Skeletal muscle tissue (tissue), 4 donors: Measurements from ENCODE around the gene CCR3. TPM values are rescaled to one million over a fixed set of nuclear protein-coding genes. Genes with fewer than 3 reads are reported as not detected.

Source experiments
- H3K27ac ChIP-seq: one replicate; pipeline ENCODE4 v1.7.0; 2013; ENCODE audit warnings: mild to moderate bottlenecking, low read depth, low read length, inconsistent platforms
- H3K27me3 ChIP-seq, 3 donors: one replicate each; pipeline ENCODE4 v1.7.0; 2013; ENCODE audit warnings: low read length in 3 of 3; ENCODE audit not compliant: control insufficient read depth in 3 of 3, insufficient read depth in 3 of 3
- H3K36me3 ChIP-seq, 3 donors: one replicate each; pipeline ENCODE4 v1.7.0; 2013; ENCODE audit warnings: low read length in 3 of 3; ENCODE audit not compliant: control insufficient read depth in 3 of 3, insufficient read depth in 3 of 3
- H3K4me1 ChIP-seq, 3 donors: one replicate each; pipeline ENCODE4 v1.7.0; 2013; ENCODE audit warnings: low read length in 3 of 3, mild to moderate bottlenecking in 3 of 3; ENCODE audit not compliant: control insufficient read depth in 3 of 3, insufficient read depth in 3 of 3
- H3K4me3 ChIP-seq, 3 donors: one replicate each; pipeline ENCODE4 v1.7.0; 2013; ENCODE audit warnings: low read length in 3 of 3
- H3K9ac ChIP-seq, 3 donors: one replicate each; pipeline ENCODE4 v1.7.0; 2013; ENCODE audit warnings: low read length in 3 of 3, mild to moderate bottlenecking in 3 of 3, moderate library complexity in 2 of 3, low read depth in 1 of 3
- H3K9me3 ChIP-seq, 3 donors: one replicate each; pipeline ENCODE4 v1.7.0; 2013; ENCODE audit warnings: low read length in 3 of 3; ENCODE audit not compliant: control insufficient read depth in 3 of 3
- total RNA-seq: library from RNA; depleted of rRNA; stranded (reverse); fragments of >200 nt; gene quantifications from one replicate; pipeline ENCODE4 v1.2.3, GENCODE V29; 2014
- donor health status: Osteomylitis.

Gene CCR3
- total RNA-seq, 1 donor from 2014 or later, result not detected

DNA sequence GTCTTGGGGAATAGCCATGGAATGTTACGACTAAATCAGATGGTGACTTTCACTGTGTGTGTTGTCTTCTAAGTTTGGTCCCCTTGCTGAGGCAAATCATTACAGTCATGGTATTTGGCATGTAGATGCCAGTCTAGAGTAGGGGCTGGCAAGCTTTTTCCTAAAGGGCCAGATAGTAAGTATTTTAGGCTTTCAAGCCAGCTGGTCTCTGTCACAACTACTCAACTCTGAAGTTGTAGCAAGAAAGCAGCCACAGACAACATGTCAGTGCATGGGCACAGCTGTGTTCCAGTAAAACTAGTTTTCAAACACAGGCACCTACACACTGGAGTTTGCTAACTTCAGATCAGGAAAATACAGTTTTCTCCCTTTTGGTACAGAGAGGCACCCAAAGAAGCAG, 39.3 kb downstream of the CCR3 start:
- peaks cover 3 to 7% (median 5%) of the 10 kb centered on the region in 3 donors for H3K9me3 ChIP-seq
- no peaks in the 10 kb centered on the region for H3K4me1 ChIP-seq
- H3K27ac ChIP-seq, result no peak overlapping the region
- H3K9ac ChIP-seq, result no peak overlapping the region
- H3K36me3 ChIP-seq, result no peaks in the 10 kb centered on the region
- no peak overlapping the region for H3K4me3 ChIP-seq
- H3K27me3 ChIP-seq, result no peaks in the 10 kb centered on the region

DNA sequence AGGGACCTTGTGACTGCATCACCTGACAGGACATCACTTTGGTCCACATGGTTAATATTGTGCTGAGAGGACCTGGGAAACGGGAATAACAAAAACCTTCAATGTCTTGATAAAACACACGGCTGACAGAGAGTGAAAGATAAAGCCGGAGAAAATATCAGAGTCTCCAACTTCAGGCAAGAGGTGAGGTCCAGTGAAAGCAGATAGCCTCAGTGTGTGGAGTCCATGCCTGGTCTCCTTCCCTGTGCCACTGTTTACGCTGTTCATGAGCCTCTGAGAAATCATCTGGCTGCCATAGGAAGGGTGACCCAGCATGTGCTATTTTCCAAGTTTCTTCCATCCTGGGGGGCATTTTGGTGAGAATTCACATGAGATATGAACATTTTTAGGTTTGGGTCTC, 39.8 kb downstream of the CCR3 start:
- Histone ChIP-seq H3K9ac (no peak overlapping the region), H3K4me1 (no peaks in the 10 kb centered on the region), H3K27me3 (no peaks in the 10 kb centered on the region), H3K27ac (no peak overlapping the region), H3K36me3 (no peaks in the 10 kb centered on the region), H3K4me3 (no peak overlapping the region), H3K9me3 (peaks cover 3 to 7% (median 5%) of the 10 kb centered on the region in 3 donors)

DNA sequence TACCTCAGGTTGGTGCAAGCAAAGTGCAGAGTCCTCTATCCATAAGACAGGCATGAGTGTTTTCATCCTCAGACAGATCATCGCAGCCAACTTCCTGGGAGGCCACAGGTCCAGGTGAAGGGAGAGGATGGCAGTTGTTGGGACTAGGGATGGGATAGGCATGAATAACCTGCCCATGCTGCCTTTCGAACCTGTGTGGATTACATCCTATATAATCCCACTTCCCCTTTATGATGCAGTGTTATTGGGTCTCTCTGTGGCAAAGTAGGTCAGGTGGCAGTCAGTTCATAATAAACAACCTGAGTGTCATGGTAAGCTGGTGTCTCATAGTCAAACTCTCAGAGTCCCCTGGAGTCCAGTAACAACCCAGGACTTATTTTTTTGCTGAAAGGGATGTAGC, 40.4 kb downstream of the CCR3 start:
- H3K27ac ChIP-seq, result no peak overlapping the region

DNA sequence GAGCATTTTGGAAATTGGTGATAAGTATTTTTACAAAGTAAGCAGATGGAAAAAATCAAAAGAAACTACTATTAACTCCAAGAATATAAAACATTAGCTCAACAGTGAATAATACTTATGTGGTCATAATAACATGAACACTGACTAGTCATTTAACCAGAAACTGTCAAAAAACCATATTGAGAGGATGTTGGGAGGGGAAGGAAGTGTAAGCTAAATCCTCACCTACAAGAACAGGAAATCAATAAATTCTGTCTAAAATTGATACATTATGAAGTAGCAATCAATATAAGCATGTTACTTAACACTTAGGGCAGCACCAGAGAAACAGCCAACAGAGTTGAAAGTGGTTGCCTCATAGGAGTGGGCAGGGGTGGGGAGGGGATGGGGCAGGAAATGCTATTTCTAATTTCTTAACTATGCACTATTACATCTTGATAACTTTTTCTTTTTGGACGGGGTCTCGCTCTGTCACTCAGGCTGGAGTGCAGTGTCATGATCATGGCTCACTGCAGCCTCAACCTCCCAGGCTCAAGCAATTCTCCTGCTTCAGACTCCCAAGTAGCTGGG, 41.7 kb downstream of the CCR3 start:
- H3K36me3 ChIP-seq, result no peaks in the 10 kb centered on the region
- H3K27me3 ChIP-seq, result no peaks in the 10 kb centered on the region
- peaks cover 3% of the 10 kb centered on the region in 3 donors for H3K9me3 ChIP-seq
- no peak overlapping the region for H3K4me3 ChIP-seq
- H3K4me1 ChIP-seq, result no peaks in the 10 kb centered on the region
- H3K9ac ChIP-seq, result no peak overlapping the region
- no peak overlapping the region for H3K27ac ChIP-seq

More for the DNA sequence above, 40.4 kb downstream of the CCR3 start:
- Histone ChIP-seq H3K27me3 (no peaks in the 10 kb centered on the region), H3K36me3 (no peaks in the 10 kb centered on the region), H3K9ac (no peak overlapping the region), H3K9me3 (peaks cover 3 to 7% (median 5%) of the 10 kb centered on the region in 3 donors), H3K4me3 (no peak overlapping the region), H3K4me1 (no peaks in the 10 kb centered on the region)

DNA sequence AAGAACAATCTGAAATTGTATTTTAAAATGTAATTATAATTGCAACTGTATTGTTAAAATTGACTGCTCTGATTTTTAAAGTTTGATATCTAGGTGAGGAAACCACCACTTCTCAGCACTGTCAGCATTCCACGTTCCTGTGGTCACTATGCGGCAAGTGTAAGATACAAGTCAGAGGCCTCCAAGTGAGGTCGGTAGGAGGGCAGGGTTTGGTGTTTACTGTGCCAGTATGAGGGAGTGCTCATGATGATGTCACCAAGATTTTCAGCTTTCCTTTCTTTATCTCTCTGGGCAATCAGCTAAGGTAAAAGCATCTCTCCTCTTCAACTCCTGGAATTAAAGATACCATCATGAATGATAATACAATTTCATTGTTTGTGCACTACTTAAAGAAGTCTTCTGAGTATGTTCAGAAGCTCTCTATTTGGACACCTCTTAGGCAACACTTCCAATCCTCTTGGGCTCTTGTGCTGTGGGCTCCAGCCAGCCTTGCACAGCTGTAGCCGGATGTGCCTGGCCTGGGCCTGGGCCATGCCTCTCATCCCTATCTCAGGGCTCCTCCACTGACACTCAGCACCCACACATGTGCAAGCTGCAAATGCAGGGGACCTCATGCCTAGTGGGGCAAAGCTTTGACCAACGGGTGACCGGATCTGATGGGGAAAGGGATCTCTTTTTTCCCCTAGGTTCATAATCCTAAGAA, 42.9 kb downstream of the CCR3 start:
- no peaks in the 10 kb centered on the region for H3K36me3 ChIP-seq
- no peaks in the 10 kb centered on the region for H3K9me3 ChIP-seq
- H3K27me3 ChIP-seq, result peaks cover 0 to 2% (median 0%) of the 10 kb centered on the region in 3 donors
- no peak overlapping the region for H3K27ac ChIP-seq
- H3K4me1 ChIP-seq, result no peaks in the 10 kb centered on the region
- no peak overlapping the region for H3K4me3 ChIP-seq
- H3K9ac ChIP-seq, result no peak overlapping the region

DNA sequence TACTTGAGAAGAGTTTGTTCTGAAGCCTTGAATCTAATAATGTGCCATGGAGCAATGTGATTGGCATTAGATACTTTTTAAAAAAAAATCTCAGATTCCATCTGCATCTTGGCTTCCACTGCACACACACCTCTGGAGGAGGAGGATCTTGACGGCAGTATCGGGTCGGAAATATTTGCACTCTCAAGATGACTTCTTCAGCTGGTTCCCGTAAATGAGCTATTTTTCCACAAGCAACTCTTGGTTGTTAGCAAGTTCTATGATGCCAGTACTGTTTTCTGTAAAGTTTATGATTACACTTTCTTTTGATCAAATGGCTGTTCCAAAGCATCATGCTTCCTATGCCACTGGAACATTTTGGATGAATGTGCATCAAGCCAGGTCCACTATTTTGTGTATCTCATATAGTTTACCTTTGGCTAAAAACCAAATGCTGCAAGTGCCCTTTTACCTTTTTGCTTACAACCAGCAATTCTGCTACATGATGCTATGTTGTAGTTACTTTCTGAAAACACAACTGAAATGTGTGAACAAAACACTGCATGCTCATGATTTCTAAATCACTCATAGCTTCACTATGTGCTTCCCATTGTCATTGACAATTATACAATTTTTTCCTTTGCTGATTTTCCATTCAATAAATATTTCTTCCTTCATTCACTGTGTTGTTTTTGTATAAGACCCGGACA, 43.8 kb downstream of the CCR3 start:
- H3K4me3 ChIP-seq, result no peak overlapping the region
- H3K4me1 ChIP-seq, result no peaks in the 10 kb centered on the region
- H3K36me3 ChIP-seq, result no peaks in the 10 kb centered on the region
- H3K9me3 ChIP-seq, result no peaks in the 10 kb centered on the region
- H3K9ac ChIP-seq, result no peak overlapping the region
- H3K27ac ChIP-seq, result no peak overlapping the region
- H3K27me3 ChIP-seq, result peaks cover 0 to 2% (median 0%) of the 10 kb centered on the region in 3 donors

DNA sequence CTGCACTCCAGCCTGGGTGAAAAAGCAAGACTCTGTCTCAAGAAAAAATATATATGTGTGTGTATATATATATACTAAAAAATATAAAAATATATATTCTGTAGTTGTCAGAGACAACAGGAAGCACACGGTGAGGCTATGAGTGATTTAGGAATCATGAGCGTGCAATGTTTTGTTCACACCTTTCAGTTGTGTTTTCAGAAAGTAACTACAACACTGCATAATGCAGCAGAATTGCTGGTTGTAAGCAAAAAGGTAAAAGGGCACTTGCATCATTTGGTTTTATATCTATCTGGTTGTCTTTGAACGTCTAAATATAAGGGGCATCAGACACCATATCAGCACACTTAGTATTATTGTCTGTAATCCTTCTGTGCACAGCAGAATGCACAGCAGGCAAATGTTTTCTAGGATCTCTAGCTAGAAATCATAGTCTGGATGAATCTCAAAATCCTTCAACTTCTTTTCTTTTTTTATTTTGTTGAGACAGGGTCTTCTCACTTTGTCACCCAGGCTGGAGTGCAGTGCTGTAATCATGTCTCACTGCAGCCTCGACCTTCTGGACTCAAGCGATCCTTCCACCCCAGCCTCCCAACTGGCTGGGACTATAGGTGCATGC, 44.8 kb downstream of the CCR3 start:
- Histone ChIP-seq H3K4me3 (no peak overlapping the region), H3K27me3 (peaks cover 0 to 2% (median 0%) of the 10 kb centered on the region in 3 donors), H3K9ac (no peak overlapping the region), H3K36me3 (no peaks in the 10 kb centered on the region), H3K9me3 (no peaks in the 10 kb centered on the region), H3K27ac (no peak overlapping the region), H3K4me1 (no peaks in the 10 kb centered on the region)

DNA sequence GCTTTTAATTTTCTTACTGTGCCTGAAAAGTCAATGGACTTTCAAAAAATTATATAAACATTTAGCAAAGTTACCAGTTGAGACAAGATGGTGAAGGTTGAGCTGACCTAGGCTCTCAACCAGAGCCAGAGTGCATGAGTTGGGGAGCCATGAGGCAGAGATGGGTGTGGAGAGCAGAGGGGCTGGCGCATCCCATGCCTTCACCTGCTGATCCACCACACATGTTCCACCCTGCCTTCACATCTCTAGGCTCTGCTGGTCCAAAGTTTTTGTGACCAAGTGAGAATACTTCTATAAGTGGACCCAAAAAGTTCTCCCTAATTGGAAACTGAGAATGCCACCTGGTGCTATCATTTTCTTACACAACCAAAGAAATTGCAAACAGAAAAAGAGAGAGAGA, 47.3 kb downstream of the CCR3 start:
- Histone ChIP-seq H3K9me3 (no peaks in the 10 kb centered on the region), H3K36me3 (no peaks in the 10 kb centered on the region), H3K9ac (no peak overlapping the region), H3K4me1 (no peaks in the 10 kb centered on the region), H3K27me3 (peaks cover 0 to 2% (median 0%) of the 10 kb centered on the region in 3 donors), H3K4me3 (no peak overlapping the region), H3K27ac (no peak overlapping the region)

DNA sequence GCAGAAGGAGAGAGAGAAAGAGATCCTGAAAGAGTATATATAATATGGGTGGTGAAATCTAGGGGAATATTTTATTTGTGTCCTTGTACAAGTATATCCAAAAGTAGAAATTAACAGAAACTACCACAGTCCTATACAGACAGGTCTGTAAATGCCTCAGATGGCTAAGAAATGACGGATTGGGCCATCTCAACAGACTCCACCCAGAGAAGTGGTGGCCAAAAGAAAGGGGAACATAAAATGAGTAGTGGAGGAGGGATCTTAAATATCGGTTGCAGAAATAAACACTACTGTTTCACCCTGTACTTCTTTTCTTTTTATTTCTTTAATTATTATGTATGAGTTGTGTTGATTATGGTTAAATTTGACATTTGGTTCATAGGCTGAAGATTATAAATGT, 47.7 kb downstream of the CCR3 start:
- Histone ChIP-seq H3K27me3 (peaks cover 0 to 2% (median 0%) of the 10 kb centered on the region in 3 donors), H3K27ac (no peak overlapping the region), H3K9ac (no peak overlapping the region), H3K4me3 (no peak overlapping the region), H3K36me3 (no peaks in the 10 kb centered on the region), H3K9me3 (no peaks in the 10 kb centered on the region), H3K4me1 (no peaks in the 10 kb centered on the region)

DNA sequence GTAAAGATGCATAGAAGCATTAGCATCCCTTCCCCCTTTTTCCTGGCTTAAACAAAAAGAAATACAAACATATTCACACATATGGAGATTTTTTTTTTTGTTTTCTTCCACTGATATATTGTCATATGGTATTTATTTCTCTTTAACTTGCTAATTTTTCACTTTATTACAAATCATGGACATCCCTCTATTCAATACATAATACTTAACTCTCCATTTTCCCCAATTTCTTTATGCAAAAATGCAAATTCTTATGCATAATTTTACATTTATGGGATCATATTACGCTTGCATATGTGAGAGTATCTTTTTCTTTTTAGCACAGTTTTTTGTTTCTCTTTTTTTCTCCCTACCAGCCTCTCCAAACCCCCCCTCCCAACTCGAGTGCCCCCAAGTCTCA, 48.8 kb downstream of the CCR3 start:
- Histone ChIP-seq H3K4me1 (no peaks in the 10 kb centered on the region), H3K9me3 (no peaks in the 10 kb centered on the region), H3K36me3 (no peaks in the 10 kb centered on the region), H3K9ac (no peak overlapping the region), H3K4me3 (no peak overlapping the region), H3K27me3 (peaks cover 0 to 2% (median 0%) of the 10 kb centered on the region in 3 donors), H3K27ac (no peak overlapping the region)
